ENCODE results near the gene EPM2AIP1.

GRCh38 chr3:36989568-36989967 is 3.4 kb downstream of the EPM2AIP1 start:
- TF ChIP-seq CTCF (IDR thresholded peaks at IDR 0.05; ENCODE audit: insufficient read depth, low read depth, low read length) (no peak), EZH2 (IDR thresholded peaks at IDR 0.05; ENCODE audit: insufficient read depth, low read length) (no peak)
